ENCODE results near the gene NISCH.

- TF ChIP-seq, protein P1, sequence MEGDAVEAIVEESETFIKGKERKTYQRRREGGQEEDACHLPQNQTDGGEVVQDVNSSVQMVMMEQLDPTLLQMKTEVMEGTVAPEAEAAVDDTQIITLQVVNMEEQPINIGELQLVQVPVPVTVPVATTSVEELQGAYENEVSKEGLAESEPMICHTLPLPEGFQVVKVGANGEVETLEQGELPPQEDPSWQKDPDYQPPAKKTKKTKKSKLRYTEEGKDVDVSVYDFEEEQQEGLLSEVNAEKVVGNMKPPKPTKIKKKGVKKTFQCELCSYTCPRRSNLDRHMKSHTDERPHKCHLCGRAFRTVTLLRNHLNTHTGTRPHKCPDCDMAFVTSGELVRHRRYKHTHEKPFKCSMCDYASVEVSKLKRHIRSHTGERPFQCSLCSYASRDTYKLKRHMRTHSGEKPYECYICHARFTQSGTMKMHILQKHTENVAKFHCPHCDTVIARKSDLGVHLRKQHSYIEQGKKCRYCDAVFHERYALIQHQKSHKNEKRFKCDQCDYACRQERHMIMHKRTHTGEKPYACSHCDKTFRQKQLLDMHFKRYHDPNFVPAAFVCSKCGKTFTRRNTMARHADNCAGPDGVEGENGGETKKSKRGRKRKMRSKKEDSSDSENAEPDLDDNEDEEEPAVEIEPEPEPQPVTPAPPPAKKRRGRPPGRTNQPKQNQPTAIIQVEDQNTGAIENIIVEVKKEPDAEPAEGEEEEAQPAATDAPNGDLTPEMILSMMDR (IDR thresholded peaks at IDR 0.05; ENCODE audit: poor library complexity), result no peak
- TF ChIP-seq EZH2 (IDR thresholded peaks at IDR 0.05; ENCODE audit: borderline replicate concordance), result no peak
- no peak for TF ChIP-seq EZH2phosphoT487 (IDR thresholded peaks at IDR 0.05; ENCODE audit: low read depth, severe bottlenecking, unreplicated experiment)
Observed at GRCh38 chr3:52461874-52462273, 6.5 kb downstream of the NISCH start.
